SK-N-SH treated with all-trans-retinoic acid at 6 μM for 48 hours (cell line): ENCODE data around the gene LAGE3.

ENCODE experiments used
- GLIS3 ChIP-seq: fragments of 250-450 bp; sonication (Bioruptor Pico); IDR thresholded peaks from 2 replicates; pipeline ENCODE4 v1.5.0; 2020; ENCODE audit warnings: mild to moderate bottlenecking, moderate library complexity
- ISL1 ChIP-seq: fragments of 250-450 bp; sonication (Bioruptor Pico); IDR thresholded peaks from 2 replicates; pipeline ENCODE4 v2.1.2; 2022; ENCODE audit warnings: mild to moderate bottlenecking, moderate library complexity
- PPARA ChIP-seq: fragments of 250-450 bp; sonication (Bioruptor Pico); IDR thresholded peaks from 2 replicates; pipeline ENCODE4 v1.5.0; 2020; ENCODE audit warnings: mild to moderate bottlenecking, borderline replicate concordance
- ZFP3 ChIP-seq: fragments of 250-450 bp; sonication (Bioruptor Pico); IDR thresholded peaks from 2 replicates; pipeline ENCODE4 v1.5.0; 2020; ENCODE audit warnings: mild to moderate bottlenecking, moderate library complexity
- ZFP30 ChIP-seq: fragments of 450-650 bp; formaldehyde crosslinking; IDR thresholded peaks from 2 replicates; pipeline ENCODE4 v1.5.0; 2022; ENCODE audit warnings: mild to moderate bottlenecking, moderate library complexity
- TF ChIP-seq, protein P1 (sequence below): fragments of 250-450 bp; sonication (Bioruptor Pico); IDR thresholded peaks from 2 replicates; pipeline ENCODE4 v1.5.1; 2021; ENCODE audit warnings: mild to moderate bottlenecking, moderate library complexity
- TF ChIP-seq, protein P2 (sequence below): fragments of 250-450 bp; sonication (Bioruptor Pico); IDR thresholded peaks from 2 replicates; pipeline ENCODE4 v1.8.0; 2020; ENCODE audit warnings: mild to moderate bottlenecking, moderate library complexity, borderline replicate concordance

DNA sequence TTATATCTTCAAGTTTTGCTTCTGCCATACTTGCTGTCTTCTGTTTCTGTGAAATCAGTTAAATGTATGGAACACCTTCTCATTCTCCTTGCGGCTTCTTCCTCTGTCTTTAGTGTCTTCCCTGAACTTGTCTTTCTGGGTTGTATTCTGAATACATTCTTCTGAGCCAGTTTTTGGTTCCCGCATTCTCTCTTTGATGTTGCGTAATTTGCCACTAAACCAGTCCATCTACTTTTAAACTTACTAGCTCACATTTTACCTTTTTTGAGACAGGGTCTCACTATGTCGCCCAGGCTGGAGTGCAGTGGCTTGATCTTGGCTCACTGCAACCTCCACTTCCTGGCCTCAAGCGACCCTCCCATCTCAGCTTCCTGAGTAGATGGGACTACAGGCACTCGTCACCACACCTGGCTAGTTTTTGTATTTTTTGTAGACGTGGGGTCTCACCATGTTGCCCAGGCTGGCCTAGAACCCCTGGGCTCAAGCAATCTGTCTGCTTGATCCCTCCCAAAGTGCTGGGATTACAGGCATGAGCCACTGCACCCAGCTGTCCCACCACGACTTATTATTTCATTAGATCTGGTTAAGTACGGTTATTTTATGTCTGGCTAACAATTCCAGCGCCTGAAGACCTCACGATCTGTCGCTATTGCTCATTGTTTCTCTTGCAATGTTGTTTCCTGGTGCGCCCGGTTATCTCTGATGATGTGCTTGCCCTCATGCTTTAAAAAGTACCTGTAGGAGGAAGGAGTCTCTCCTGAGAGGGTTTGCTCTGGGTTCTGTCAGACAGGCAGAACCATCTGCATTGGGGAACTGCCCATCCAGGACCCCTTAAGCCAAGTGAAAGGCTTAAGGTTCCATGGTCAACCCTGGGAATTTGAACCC, 46.8 kb upstream of the LAGE3 start:
- TF ChIP-seq, protein P1, sequence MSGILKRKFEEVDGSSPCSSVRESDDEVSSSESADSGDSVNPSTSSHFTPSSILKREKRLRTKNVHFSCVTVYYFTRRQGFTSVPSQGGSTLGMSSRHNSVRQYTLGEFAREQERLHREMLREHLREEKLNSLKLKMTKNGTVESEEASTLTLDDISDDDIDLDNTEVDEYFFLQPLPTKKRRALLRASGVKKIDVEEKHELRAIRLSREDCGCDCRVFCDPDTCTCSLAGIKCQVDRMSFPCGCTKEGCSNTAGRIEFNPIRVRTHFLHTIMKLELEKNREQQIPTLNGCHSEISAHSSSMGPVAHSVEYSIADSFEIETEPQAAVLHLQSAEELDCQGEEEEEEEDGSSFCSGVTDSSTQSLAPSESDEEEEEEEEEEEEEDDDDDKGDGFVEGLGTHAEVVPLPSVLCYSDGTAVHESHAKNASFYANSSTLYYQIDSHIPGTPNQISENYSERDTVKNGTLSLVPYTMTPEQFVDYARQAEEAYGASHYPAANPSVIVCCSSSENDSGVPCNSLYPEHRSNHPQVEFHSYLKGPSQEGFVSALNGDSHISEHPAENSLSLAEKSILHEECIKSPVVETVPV (CRISPR knock-in tag): no peak
- TF ChIP-seq, protein P2, sequence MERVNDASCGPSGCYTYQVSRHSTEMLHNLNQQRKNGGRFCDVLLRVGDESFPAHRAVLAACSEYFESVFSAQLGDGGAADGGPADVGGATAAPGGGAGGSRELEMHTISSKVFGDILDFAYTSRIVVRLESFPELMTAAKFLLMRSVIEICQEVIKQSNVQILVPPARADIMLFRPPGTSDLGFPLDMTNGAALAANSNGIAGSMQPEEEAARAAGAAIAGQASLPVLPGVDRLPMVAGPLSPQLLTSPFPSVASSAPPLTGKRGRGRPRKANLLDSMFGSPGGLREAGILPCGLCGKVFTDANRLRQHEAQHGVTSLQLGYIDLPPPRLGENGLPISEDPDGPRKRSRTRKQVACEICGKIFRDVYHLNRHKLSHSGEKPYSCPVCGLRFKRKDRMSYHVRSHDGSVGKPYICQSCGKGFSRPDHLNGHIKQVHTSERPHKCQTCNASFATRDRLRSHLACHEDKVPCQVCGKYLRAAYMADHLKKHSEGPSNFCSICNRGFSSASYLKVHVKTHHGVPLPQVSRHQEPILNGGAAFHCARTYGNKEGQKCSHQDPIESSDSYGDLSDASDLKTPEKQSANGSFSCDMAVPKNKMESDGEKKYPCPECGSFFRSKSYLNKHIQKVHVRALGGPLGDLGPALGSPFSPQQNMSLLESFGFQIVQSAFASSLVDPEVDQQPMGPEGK (CRISPR knock-in tag): no peak
- TF ChIP-seq PPARA (CRISPR knock-in tag) (no peak), ZFP30 (CRISPR knock-in tag) (no peak), GLIS3 (CRISPR knock-in tag) (no peak), ZFP3 (no peak), ISL1 (CRISPR knock-in tag) (no peak)
